ENCODE measurements around the gene KPNA5.

- TF ChIP-seq, protein P1, sequence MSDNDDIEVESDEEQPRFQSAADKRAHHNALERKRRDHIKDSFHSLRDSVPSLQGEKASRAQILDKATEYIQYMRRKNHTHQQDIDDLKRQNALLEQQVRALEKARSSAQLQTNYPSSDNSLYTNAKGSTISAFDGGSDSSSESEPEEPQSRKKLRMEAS (IDR thresholded peaks at IDR 0.05; ENCODE audit: low read depth, low read length) = no peak
- TF ChIP-seq CTCF (IDR thresholded peaks at IDR 0.05; ENCODE audit: low read depth, low read length) (no peak), POLR2A (IDR thresholded peaks at IDR 0.05; ENCODE audit: extremely low read depth, insufficient read length) (no peak)
Measured at GRCh38 chr6:116762235-116762634, 81.2 kb downstream of the KPNA5 start.

Measured in NB4 (cell line).